GM12878 (cell line): ENCODE measurements around the gene KLHL2. TPM values are rescaled to one million over a fixed set of nuclear protein-coding genes. Genes with fewer than 3 reads are reported as not detected.

Source experiments
- ATAC-seq: fragments of 200-7000 bp; cut with Tn5 transposase; 3 replicates; pipeline ENCODE4 v1.9.1; 2020; ENCODE audit warnings: mild to moderate bottlenecking, moderate library complexity
- BruUV-seq: library from RNA; stranded (reverse); fragments of 400-500 nt; replicated peaks from 2 replicates; lab custom pipeline; 2021; lab: Mats Ljungman, UMichigan
- CTCF ChIA-PET: fragments of 300-600 bp; sonication (Branson Sonifier 250); formaldehyde crosslinking; extraction: SDS; loops from one replicate; lab custom pipeline; 2021; ENCODE audit warnings: inconsistent platforms; lab: Yijun Ruan, JAX
- POLR2A ChIA-PET: fragments of 350-600 bp; formaldehyde crosslinking; extraction: SDS; loops from one replicate; lab custom pipeline; 2021; ENCODE audit warnings: inconsistent platforms; lab: Charles Lee
- RAD21 ChIA-PET: fragments of 300-600 bp; sonication (Branson Sonifier 250); formaldehyde crosslinking; loops from one replicate; lab custom pipeline; 2023; ENCODE audit warnings: antibody characterized with exemption; ENCODE audit not compliant: unreplicated experiment; lab: Charles Lee
- SMC1A ChIA-PET: fragments of 300-600 bp; sonication (Branson Sonifier 250); formaldehyde crosslinking; loops from one replicate; lab custom pipeline; 2023; ENCODE audit not compliant: unreplicated experiment, uncharacterized antibody; lab: Charles Lee
- DNase-seq: peaks from one replicate; pipeline ENCODE4 v3.0.0-alpha.2; 2011; ENCODE audit warnings: low read depth, low spot score
- FAIRE-seq: peaks from 3 replicates; lab custom pipeline; 2011; peaks lifted over from hg19 to GRCh38; lab: Jason Lieb, UNC
- H2AFZ ChIP-seq: 2 replicates; pipeline ENCODE4 v1.6.0; 2011; ENCODE audit warnings: low read depth, low read length, control low read depth; ENCODE audit not compliant: control insufficient read depth
- H3K27ac ChIP-seq: 2 replicates; pipeline ENCODE4 v1.5.1; 2011; ENCODE audit warnings: control low read depth; ENCODE audit not compliant: control insufficient read depth, insufficient read depth
- H3K27me3 ChIP-seq, 2 experiments: replicated peaks in 1 of 2; 2 replicates each; pipeline versions ENCODE4 v1.6.0 to v1.6.1; 2011; ENCODE audit warnings: low read length in 1 of 2; ENCODE audit not compliant: control insufficient read depth in 2 of 2, insufficient read depth in 2 of 2
- H3K36me3 ChIP-seq, 2 experiments: 2 replicates each; pipeline ENCODE4 v1.5.1; 2011; ENCODE audit warnings: low read length in 1 of 2; ENCODE audit not compliant: control insufficient read depth in 2 of 2, insufficient read depth in 2 of 2
- H3K4me1 ChIP-seq: 2 replicates; pipeline ENCODE4 v1.6.1; 2011; ENCODE audit warnings: mild to moderate bottlenecking, low read length, moderate library complexity, mixed read lengths; ENCODE audit not compliant: control insufficient read depth, insufficient read depth
- H3K4me2 ChIP-seq: 2 replicates; pipeline ENCODE4 v1.6.0; 2011; ENCODE audit warnings: control low read depth; ENCODE audit not compliant: control insufficient read depth, insufficient read depth
- H3K4me3 ChIP-seq: fragments of 200-600 bp; sonication (generic); 2 replicates; pipeline ENCODE4 v1.5.1; 2016
- H3K79me2 ChIP-seq: 2 replicates; pipeline ENCODE4 v1.6.0; 2011; ENCODE audit warnings: low read length; ENCODE audit not compliant: control insufficient read depth, insufficient read depth
- H3K9ac ChIP-seq: 2 replicates; pipeline ENCODE4 v1.8.0; 2011; ENCODE audit warnings: low read length, control low read depth, mixed read lengths; ENCODE audit not compliant: control insufficient read depth, insufficient read depth
- H3K9me3 ChIP-seq: replicated peaks from 3 replicates; pipeline ENCODE4 v1.5.1; 2011; ENCODE audit warnings: mild to moderate bottlenecking, low read length; ENCODE audit not compliant: control insufficient read depth, insufficient read depth
- H4K20me1 ChIP-seq: 2 replicates; pipeline ENCODE4 v1.6.0; 2011; ENCODE audit not compliant: control insufficient read depth, insufficient read depth
- ATF7 ChIP-seq: fragments of 450-650 bp; IDR thresholded peaks from 2 replicates; pipeline ENCODE4 v1.6.1; 2016; ENCODE audit warnings: low read depth, mild to moderate bottlenecking
- DPF2 ChIP-seq: fragments of 450-650 bp; IDR thresholded peaks from 2 replicates; pipeline ENCODE4 v1.6.1; 2017; ENCODE audit warnings: mild to moderate bottlenecking
- EZH2 ChIP-seq: IDR thresholded peaks from 2 replicates; pipeline ENCODE4 v1.6.1; 2012; ENCODE audit warnings: low read depth, mild to moderate bottlenecking, control low read depth, inconsistent platforms, low read length, borderline replicate concordance; ENCODE audit not compliant: control insufficient read depth
- FOXM1 ChIP-seq: IDR thresholded peaks from 2 replicates; pipeline ENCODE4 v1.6.1; 2012; ENCODE audit warnings: low read depth, mild to moderate bottlenecking, inconsistent platforms, low read length, moderate library complexity
- IKZF2 ChIP-seq, 2 experiments: fragments of 450-650 bp; IDR thresholded peaks; 2 replicates each; pipeline ENCODE4 v1.6.1; 2017; ENCODE audit warnings: mild to moderate bottlenecking in 2 of 2, moderate library complexity in 2 of 2
- KLF5 ChIP-seq: fragments of 450-650 bp; IDR thresholded peaks from 2 replicates; pipeline ENCODE4 v1.6.1; 2014; ENCODE audit warnings: mild to moderate bottlenecking; ENCODE audit not compliant: partially characterized antibody
- RBBP5 ChIP-seq: fragments of 200-600 bp; sonication (generic); conservative IDR thresholded peaks from 2 replicates; pipeline ENCODE4 v1.6.1; 2016
- RCOR1 ChIP-seq: conservative IDR thresholded peaks from 2 replicates; pipeline ENCODE4 v1.6.1; 2012; ENCODE audit warnings: low read depth, low read length, improper control_type of control experiment
- SRF ChIP-seq, 2 experiments: IDR thresholded peaks; 2 replicates each; pipeline ENCODE4 v1.6.1; 2011; ENCODE audit warnings: low read depth in 2 of 2, low read length in 2 of 2, mild to moderate bottlenecking in 1 of 2, moderate library complexity in 1 of 2
- TBL1XR1 ChIP-seq: IDR thresholded peaks from 2 replicates; pipeline ENCODE4 v1.6.1; 2012; ENCODE audit warnings: low read depth, low read length, improper control_type of control experiment
- WGBS: methylation state at CpG from one replicate; pipeline ENCODE4 v1.1.6; 2016; ENCODE audit warnings: low lambda C conversion rate; ENCODE audit not compliant: insufficient replicate concordance, insufficient coverage; ENCODE audit errors: missing lambda C conversion rate; 5-methylcytosine and 5-hydroxymethylcytosine counted together
- in situ Hi-C: fragments of 300-500 bp; cut with MboI; formaldehyde crosslinking; loops from 9 replicates; pipeline ENCODE4 v1.14.3; 2018; ENCODE audit warnings: mixed read lengths
- intact Hi-C: fragments of 100-400 bp; cut with micrococcal nuclease; formaldehyde crosslinking; loops from one replicate; pipeline ENCODE4 v1.14.2; 2022; ENCODE audit not compliant: unreplicated experiment
- polyA plus RNA-seq, 11 experiments: library from polyadenylated mRNA; depleted of rRNA in 4 of 11; unstranded in 6 of 11; stranded (reverse) in 5 of 11; fragments of >200 nt; fragmentation: Nextera tagmentation in 4 of 11; fragmentation: Illumina TruSeq in 1 of 11; extraction: Ambion mirVana in 4 of 11; extraction: Trizol in 1 of 11; gene quantifications; 1 replicate in 1 of 11; 2 replicates in 10 of 11; pipeline versions ENCODE4 v1.2.1 to v1.2.3, GENCODE V29; 2011 to 2016; ENCODE audit warnings: inconsistent platforms in 2 of 11, missing spikeins in 2 of 11, low read depth in 1 of 11
- total RNA-seq, 4 experiments: library from RNA; depleted of rRNA in 3 of 4; stranded (reverse); fragments of >200 nt in 3 of 4; fragmentation: Illumina TruSeq in 1 of 4; extraction: Trizol in 1 of 4; gene quantifications; 2 replicates each; pipeline versions ENCODE4 v1.2.1 to v1.2.3, GENCODE V29; 2013 to 2021
- TF ChIP-seq, protein P1 (sequence below): fragments of 450-650 bp; IDR thresholded peaks from 2 replicates; pipeline ENCODE4 v1.6.1; 2017; ENCODE audit warnings: borderline replicate concordance
- TF ChIP-seq, protein P2 (sequence below): fragments of 450-650 bp; IDR thresholded peaks from 2 replicates; pipeline ENCODE4 v1.6.1; 2017; ENCODE audit warnings: mild to moderate bottlenecking
- TF ChIP-seq, protein P3 (sequence below): IDR thresholded peaks from 2 replicates; pipeline ENCODE4 v1.6.1; 2012; ENCODE audit warnings: low read depth, low read length, improper control_type of control experiment
- TF ChIP-seq, protein P4 (sequence below): IDR thresholded peaks from 2 replicates; pipeline ENCODE4 v1.6.1; 2011; ENCODE audit warnings: low read depth, low read length, improper control_type of control experiment, borderline replicate concordance
- TF ChIP-seq, protein P5 (sequence below), 3 experiments: IDR thresholded peaks in 2 of 3; conservative IDR thresholded peaks in 1 of 3; 2 replicates each; pipeline ENCODE4 v1.5.1; 2011; ENCODE audit warnings: low read depth in 3 of 3, low read length in 3 of 3, mild to moderate bottlenecking in 3 of 3, control low read depth in 2 of 3, moderate library complexity in 2 of 3, inconsistent platforms in 1 of 3, mixed read lengths in 1 of 3; ENCODE audit not compliant: control insufficient read depth in 2 of 3, insufficient read depth in 1 of 3; ENCODE audit errors: extremely low read depth in 1 of 3

Gene KLHL2
- total and polyA plus RNA-seq, 10 of the 15 experiments (the other 5 are each of a cell fraction or from before 2014, with no cell fraction given): 4.8 to 22.8 (median 12.9) TPM

DNA sequence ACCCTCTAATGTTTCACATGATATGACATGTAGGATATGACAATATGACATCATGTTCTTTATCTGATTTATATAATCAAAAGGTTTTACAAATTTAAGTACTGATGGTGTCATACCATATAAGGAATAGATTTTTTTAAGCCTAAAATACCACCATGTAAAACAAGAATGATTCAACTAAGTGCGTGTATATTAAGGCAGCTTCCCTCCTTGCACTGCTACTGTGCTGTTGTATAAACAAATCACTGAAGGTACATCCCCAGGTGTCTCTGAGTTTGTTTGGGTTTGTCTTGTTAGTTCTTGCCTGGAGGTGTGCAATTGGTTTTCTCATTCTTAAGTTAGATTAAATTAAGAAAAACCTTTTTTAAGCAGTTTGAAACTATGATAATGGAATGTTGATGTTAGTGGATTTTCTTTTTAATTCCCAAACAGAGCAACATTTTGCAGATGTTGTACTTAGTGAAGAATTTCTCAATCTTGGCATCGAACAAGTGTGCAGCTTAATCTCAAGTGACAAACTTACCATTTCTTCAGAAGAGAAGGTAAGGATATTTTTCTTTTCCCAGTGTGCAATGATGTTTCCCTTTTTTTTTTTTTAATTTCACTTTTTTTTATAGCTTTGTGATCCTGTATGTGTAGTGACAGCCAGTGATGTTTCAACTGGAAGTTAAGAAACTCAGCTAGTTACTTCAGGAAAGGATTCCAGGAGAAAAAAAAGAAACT is 86.7 kb downstream of the KLHL2 start (continued):
- TF ChIP-seq, protein P1, sequence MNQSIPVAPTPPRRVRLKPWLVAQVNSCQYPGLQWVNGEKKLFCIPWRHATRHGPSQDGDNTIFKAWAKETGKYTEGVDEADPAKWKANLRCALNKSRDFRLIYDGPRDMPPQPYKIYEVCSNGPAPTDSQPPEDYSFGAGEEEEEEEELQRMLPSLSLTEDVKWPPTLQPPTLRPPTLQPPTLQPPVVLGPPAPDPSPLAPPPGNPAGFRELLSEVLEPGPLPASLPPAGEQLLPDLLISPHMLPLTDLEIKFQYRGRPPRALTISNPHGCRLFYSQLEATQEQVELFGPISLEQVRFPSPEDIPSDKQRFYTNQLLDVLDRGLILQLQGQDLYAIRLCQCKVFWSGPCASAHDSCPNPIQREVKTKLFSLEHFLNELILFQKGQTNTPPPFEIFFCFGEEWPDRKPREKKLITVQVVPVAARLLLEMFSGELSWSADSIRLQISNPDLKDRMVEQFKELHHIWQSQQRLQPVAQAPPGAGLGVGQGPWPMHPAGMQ: no peak
- TF ChIP-seq EZH2: no peak
- TF ChIP-seq, protein P2, sequence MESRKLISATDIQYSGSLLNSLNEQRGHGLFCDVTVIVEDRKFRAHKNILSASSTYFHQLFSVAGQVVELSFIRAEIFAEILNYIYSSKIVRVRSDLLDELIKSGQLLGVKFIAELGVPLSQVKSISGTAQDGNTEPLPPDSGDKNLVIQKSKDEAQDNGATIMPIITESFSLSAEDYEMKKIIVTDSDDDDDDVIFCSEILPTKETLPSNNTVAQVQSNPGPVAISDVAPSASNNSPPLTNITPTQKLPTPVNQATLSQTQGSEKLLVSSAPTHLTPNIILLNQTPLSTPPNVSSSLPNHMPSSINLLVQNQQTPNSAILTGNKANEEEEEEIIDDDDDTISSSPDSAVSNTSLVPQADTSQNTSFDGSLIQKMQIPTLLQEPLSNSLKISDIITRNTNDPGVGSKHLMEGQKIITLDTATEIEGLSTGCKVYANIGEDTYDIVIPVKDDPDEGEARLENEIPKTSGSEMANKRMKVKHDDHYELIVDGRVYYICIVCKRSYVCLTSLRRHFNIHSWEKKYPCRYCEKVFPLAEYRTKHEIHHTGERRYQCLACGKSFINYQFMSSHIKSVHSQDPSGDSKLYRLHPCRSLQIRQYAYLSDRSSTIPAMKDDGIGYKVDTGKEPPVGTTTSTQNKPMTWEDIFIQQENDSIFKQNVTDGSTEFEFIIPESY: no peak
- no peak for TF ChIP-seq RCOR1
- TF ChIP-seq, protein P3, sequence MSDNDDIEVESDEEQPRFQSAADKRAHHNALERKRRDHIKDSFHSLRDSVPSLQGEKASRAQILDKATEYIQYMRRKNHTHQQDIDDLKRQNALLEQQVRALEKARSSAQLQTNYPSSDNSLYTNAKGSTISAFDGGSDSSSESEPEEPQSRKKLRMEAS: no peak
- TF ChIP-seq ATF7: no peak
- no peak for TF ChIP-seq FOXM1

DNA sequence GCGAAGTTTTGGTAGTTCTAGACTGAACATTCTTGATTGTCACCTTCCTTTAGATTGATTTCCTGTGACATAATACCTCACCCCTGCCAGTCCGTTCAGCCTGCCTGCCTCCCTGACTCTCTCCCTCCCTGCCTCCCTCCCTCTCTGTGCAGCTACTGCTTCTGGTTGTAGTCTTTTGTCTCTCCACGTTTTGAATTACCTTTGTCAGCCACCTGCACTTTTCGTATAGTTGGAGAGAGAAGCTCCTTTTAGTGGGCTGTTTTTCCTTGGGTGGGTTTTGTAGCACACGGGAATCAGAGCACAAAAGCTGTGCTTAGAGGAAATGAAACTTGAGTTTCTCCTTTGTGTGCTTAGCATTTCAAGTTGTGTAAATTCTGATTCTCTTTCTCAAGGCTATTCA is 87.5 kb downstream of the KLHL2 start:
- CTCF ChIA-PET: interaction anchor here (0.6 to 2.4 kb wide), 4 partner anchors 19 to 164 kb away, joined by 3 to 7 read pairs (median 3); no protein-coding TSS in a partner anchor
- peak overlapping the region; percentile 71 for H3K4me2 ChIP-seq
- no peaks in the 10 kb centered on the region for H3K27me3 ChIP-seq
- POLR2A ChIA-PET: interaction anchor here (1.0 to 1.1 kb wide), 2 partner anchors 30 to 32 kb away, joined by 3 to 5 read pairs; partner anchors contain the start of gene MSMO1
- peak overlapping the region; percentile 70 for H3K27ac ChIP-seq
- in situ Hi-C loops: no loop called here
- H3K4me1 ChIP-seq: peaks cover 12% of the 10 kb centered on the region
- peak; percentile 91 for FAIRE-seq
- H3K79me2 ChIP-seq: no peaks in the 10 kb centered on the region
- SMC1A ChIA-PET: interaction anchor here (1.1 to 2.7 kb wide), 4 partner anchors 11 to 164 kb away, joined by 3 to 10 read pairs (median 6); no protein-coding TSS in a partner anchor
- H2AFZ ChIP-seq: peak overlapping the region; percentile 83
- no peaks in the 10 kb centered on the region for H4K20me1 ChIP-seq
- peak; percentile 25 for DNase-seq
- H3K4me3 ChIP-seq: 0 out of 2 replicates have a peak overlapping the region, but pooled peaks have one; percentile 11
- peak; percentile 99 for ATAC-seq
- no TSS peak for BruUV-seq
- 5% methylated on average over 5 of the region's 5 CpGs for WGBS
- H3K36me3 ChIP-seq: peaks cover 2 to 10% of the 10 kb centered on the region in 2 experiments; a peak in 3 of 4 replicates
- H3K9me3 ChIP-seq: no peaks in the 10 kb centered on the region; the same call in 2 of the 3 replicates
- intact Hi-C loops: no loop called here
- H3K9ac ChIP-seq: no peak overlapping the region
- RAD21 ChIA-PET: interaction anchor here (0.7 to 1.8 kb wide), 3 partner anchors 32 to 745 kb away, joined by 3 to 8 read pairs (median 8); partner anchors contain the start of gene MSMO1
- TF ChIP-seq IKZF2 (IDR thresholded peaks at IDR 0.05) (peak; percentile 57 to 65; a peak in 2 of 4 replicates), SRF (IDR thresholded peaks at IDR 0.05; ENCODE audit: low read depth in 2 of 2, low read length in 2 of 2) (no peak), DPF2 (peak; percentile 48; the same call in 1 of the 2 replicates), RBBP5 (no peak), KLF5 (no peak), TBL1XR1 (no peak)
- TF ChIP-seq, protein P4, sequence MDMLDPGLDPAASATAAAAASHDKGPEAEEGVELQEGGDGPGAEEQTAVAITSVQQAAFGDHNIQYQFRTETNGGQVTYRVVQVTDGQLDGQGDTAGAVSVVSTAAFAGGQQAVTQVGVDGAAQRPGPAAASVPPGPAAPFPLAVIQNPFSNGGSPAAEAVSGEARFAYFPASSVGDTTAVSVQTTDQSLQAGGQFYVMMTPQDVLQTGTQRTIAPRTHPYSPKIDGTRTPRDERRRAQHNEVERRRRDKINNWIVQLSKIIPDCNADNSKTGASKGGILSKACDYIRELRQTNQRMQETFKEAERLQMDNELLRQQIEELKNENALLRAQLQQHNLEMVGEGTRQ: no peak
- TF ChIP-seq, protein P5, sequence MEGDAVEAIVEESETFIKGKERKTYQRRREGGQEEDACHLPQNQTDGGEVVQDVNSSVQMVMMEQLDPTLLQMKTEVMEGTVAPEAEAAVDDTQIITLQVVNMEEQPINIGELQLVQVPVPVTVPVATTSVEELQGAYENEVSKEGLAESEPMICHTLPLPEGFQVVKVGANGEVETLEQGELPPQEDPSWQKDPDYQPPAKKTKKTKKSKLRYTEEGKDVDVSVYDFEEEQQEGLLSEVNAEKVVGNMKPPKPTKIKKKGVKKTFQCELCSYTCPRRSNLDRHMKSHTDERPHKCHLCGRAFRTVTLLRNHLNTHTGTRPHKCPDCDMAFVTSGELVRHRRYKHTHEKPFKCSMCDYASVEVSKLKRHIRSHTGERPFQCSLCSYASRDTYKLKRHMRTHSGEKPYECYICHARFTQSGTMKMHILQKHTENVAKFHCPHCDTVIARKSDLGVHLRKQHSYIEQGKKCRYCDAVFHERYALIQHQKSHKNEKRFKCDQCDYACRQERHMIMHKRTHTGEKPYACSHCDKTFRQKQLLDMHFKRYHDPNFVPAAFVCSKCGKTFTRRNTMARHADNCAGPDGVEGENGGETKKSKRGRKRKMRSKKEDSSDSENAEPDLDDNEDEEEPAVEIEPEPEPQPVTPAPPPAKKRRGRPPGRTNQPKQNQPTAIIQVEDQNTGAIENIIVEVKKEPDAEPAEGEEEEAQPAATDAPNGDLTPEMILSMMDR (IDR thresholded peaks at IDR 0.05 in 2 of 3, conservative IDR thresholded peaks at IDR 0.05 in 1 of 3; ENCODE audit: control insufficient read depth in 2 of 3, extremely low read depth in 1 of 3, insufficient read depth in 1 of 3, low read depth in 3 of 3, low read length in 3 of 3): no peak
